IPS-20b (cell line): Measurements from ENCODE around the gene ZNF354C.

Experiments
- H3K27ac ChIP-seq: one replicate; pipeline ENCODE4 v1.5.1; 2013; ENCODE audit warnings: low read length
- H3K27me3 ChIP-seq: 2 replicates; pipeline ENCODE4 v1.6.1; 2013; ENCODE audit warnings: mild to moderate bottlenecking, low read length, inconsistent platforms; ENCODE audit not compliant: insufficient read depth
- H3K36me3 ChIP-seq: 2 replicates; pipeline ENCODE4 v1.6.1; 2013; ENCODE audit warnings: low read depth, mild to moderate bottlenecking, inconsistent platforms, low read length, moderate library complexity; ENCODE audit not compliant: insufficient read depth
- H3K4me1 ChIP-seq: 2 replicates; pipeline ENCODE4 v1.6.1; 2013; ENCODE audit warnings: mild to moderate bottlenecking, control low read depth, inconsistent platforms, low read length, moderate library complexity; ENCODE audit not compliant: insufficient read depth
- H3K4me3 ChIP-seq: 2 replicates; pipeline ENCODE4 v1.5.1; 2013; ENCODE audit warnings: mild to moderate bottlenecking, low read length, inconsistent platforms
- H3K9ac ChIP-seq: 2 replicates; pipeline ENCODE4 v1.6.1; 2013; ENCODE audit warnings: low read depth, mild to moderate bottlenecking, inconsistent platforms, low read length, moderate library complexity
- H3K9me3 ChIP-seq: 2 replicates; pipeline ENCODE4 v1.6.1; 2013; ENCODE audit warnings: mild to moderate bottlenecking, low read depth, low read length, inconsistent platforms; ENCODE audit not compliant: insufficient read depth

ZNF354C gene

GRCh38 chr5:179115845-179116524 lies 55.8 kb downstream of the ZNF354C start:
- Histone ChIP-seq H3K4me1 (no peaks in the 10 kb centered on the region), H3K27ac (no peak overlapping the region), H3K36me3 (no peaks in the 10 kb centered on the region), H3K9ac (no peak overlapping the region), H3K4me3 (no peak overlapping the region), H3K27me3 (no peaks in the 10 kb centered on the region), H3K9me3 (peaks cover 93% of the 10 kb centered on the region)

GRCh38 chr5:179118338-179118737 lies 58.2 kb downstream of the ZNF354C start:
- peaks cover 83% of the 10 kb centered on the region for H3K9me3 ChIP-seq
- no peaks in the 10 kb centered on the region for H3K36me3 ChIP-seq
- no peaks in the 10 kb centered on the region for H3K4me1 ChIP-seq
- H3K27ac ChIP-seq: no peak overlapping the region
- H3K4me3 ChIP-seq: no peak overlapping the region
- no peaks in the 10 kb centered on the region for H3K27me3 ChIP-seq
- no peak overlapping the region for H3K9ac ChIP-seq

- Histone ChIP-seq H3K9me3 (peaks cover 83% of the 10 kb centered on the region), H3K36me3 (no peaks in the 10 kb centered on the region), H3K9ac (no peak overlapping the region), H3K27ac (no peak overlapping the region), H3K4me3 (no peak overlapping the region), H3K4me1 (no peaks in the 10 kb centered on the region), H3K27me3 (no peaks in the 10 kb centered on the region)
Observed at GRCh38 chr5:179118756-179119414, 58.7 kb downstream of the ZNF354C start.

GRCh38 chr5:179119415-179120170 lies 59.4 kb downstream of the ZNF354C start:
- Histone ChIP-seq H3K27ac (no peak overlapping the region), H3K4me3 (no peak overlapping the region), H3K36me3 (no peaks in the 10 kb centered on the region), H3K9ac (no peak overlapping the region), H3K27me3 (no peaks in the 10 kb centered on the region), H3K4me1 (no peaks in the 10 kb centered on the region), H3K9me3 (peaks cover 81% of the 10 kb centered on the region)

GRCh38 chr5:179120421-179120861 lies 60.3 kb downstream of the ZNF354C start:
- Histone ChIP-seq H3K9ac (no peak overlapping the region), H3K36me3 (no peaks in the 10 kb centered on the region), H3K4me1 (no peaks in the 10 kb centered on the region), H3K4me3 (no peak overlapping the region), H3K27me3 (no peaks in the 10 kb centered on the region), H3K9me3 (peaks cover 73% of the 10 kb centered on the region), H3K27ac (no peak overlapping the region)

GRCh38 chr5:179120951-179121666 lies 60.9 kb downstream of the ZNF354C start:
- H3K36me3 ChIP-seq: no peaks in the 10 kb centered on the region
- no peaks in the 10 kb centered on the region for H3K4me1 ChIP-seq
- peaks cover 66% of the 10 kb centered on the region for H3K9me3 ChIP-seq
- no peaks in the 10 kb centered on the region for H3K27me3 ChIP-seq
- H3K9ac ChIP-seq: no peak overlapping the region
- no peak overlapping the region for H3K27ac ChIP-seq
- H3K4me3 ChIP-seq: no peak overlapping the region

- H3K9ac ChIP-seq: no peak overlapping the region
- no peaks in the 10 kb centered on the region for H3K4me1 ChIP-seq
- no peaks in the 10 kb centered on the region for H3K36me3 ChIP-seq
- no peak overlapping the region for H3K4me3 ChIP-seq
- H3K27ac ChIP-seq: no peak overlapping the region
- H3K27me3 ChIP-seq: no peaks in the 10 kb centered on the region
- H3K9me3 ChIP-seq: peaks cover 60% of the 10 kb centered on the region
Observed at GRCh38 chr5:179121667-179122111, 61.5 kb downstream of the ZNF354C start.

- Histone ChIP-seq H3K27ac (no peak overlapping the region), H3K27me3 (no peaks in the 10 kb centered on the region), H3K4me3 (no peak overlapping the region), H3K36me3 (no peaks in the 10 kb centered on the region), H3K9me3 (peaks cover 53% of the 10 kb centered on the region), H3K4me1 (no peaks in the 10 kb centered on the region), H3K9ac (no peak overlapping the region)
Observed at GRCh38 chr5:179122411-179123108, 62.4 kb downstream of the ZNF354C start.

GRCh38 chr5:179123109-179123426 lies 62.9 kb downstream of the ZNF354C start:
- Histone ChIP-seq H3K9me3 (peaks cover 48% of the 10 kb centered on the region), H3K9ac (no peak overlapping the region)

GRCh38 chr5:179123491-179124272 lies 63.5 kb downstream of the ZNF354C start:
- no peaks in the 10 kb centered on the region for H3K36me3 ChIP-seq
- no peak overlapping the region for H3K9ac ChIP-seq
- H3K4me1 ChIP-seq: no peaks in the 10 kb centered on the region
- peaks cover 42% of the 10 kb centered on the region for H3K9me3 ChIP-seq
- H3K27me3 ChIP-seq: no peaks in the 10 kb centered on the region
- no peak overlapping the region for H3K4me3 ChIP-seq
- H3K27ac ChIP-seq: no peak overlapping the region

More at GRCh38 chr5:179123109-179123426, 62.9 kb downstream of the ZNF354C start:
- Histone ChIP-seq H3K36me3 (no peaks in the 10 kb centered on the region), H3K4me1 (no peaks in the 10 kb centered on the region), H3K4me3 (no peak overlapping the region), H3K27ac (no peak overlapping the region), H3K27me3 (no peaks in the 10 kb centered on the region)
